DLD1 (cell line): ENCODE results near the gene MED19.

Experiments
- in situ Hi-C: cut with HindIII; loops from 2 replicates; pipeline ENCODE4 v1.10.0; 2017; ENCODE audit warnings: low sequenced_read_pairs

The MED19 gene, protein sequence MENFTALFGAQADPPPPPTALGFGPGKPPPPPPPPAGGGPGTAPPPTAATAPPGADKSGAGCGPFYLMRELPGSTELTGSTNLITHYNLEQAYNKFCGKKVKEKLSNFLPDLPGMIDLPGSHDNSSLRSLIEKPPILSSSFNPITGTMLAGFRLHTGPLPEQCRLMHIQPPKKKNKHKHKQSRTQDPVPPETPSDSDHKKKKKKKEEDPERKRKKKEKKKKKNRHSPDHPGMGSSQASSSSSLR

DNA sequence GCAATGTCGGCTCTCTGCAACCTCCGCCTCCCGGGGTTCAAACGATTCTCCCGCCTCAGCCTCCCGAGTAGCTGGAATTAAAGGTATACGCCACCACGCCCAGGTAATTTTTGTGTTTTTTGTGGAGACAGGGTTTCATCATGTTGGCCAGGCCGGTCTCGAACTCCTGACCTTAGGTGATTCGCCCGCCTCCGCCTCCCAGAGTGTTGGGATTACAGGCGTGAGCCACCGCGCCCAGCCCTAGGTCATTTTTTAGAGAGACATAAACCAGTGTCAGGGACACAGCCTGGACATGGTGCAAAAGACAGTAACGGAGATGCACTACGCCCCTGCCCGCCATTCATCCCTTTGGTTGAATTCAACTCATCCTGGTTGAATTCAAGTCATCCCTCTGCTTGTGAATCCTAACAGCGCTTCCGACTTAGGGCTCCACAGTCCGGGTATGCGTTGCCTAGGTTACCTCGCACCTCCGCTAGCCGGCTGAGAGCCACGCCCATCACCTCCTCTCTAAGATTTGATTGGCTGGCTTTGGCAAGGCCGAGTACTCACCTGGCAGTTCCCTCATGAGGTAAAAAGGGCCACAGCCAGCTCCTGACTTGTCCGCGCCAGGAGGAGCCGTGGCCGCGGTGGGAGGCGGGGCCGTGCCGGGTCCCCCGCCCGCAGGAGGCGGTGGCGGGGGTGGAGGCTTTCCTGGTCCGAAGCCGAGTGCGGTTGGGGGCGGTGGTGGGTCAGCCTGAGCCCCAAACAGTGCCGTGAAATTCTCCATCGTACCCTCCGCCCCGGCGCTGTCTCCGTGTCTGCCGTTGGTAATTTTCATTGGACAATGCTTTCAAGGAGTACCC is at the start of gene MED19:
Gene MED19 (minus strand): TSS at position 802 of the 842 bp plus-strand sequence. CDS start 36 bp downstream, at position 766.
- in situ Hi-C loops = loop anchor here (25.0 kb wide), 1 partner anchor 101 kb away; no protein-coding TSS in a partner anchor

DNA sequence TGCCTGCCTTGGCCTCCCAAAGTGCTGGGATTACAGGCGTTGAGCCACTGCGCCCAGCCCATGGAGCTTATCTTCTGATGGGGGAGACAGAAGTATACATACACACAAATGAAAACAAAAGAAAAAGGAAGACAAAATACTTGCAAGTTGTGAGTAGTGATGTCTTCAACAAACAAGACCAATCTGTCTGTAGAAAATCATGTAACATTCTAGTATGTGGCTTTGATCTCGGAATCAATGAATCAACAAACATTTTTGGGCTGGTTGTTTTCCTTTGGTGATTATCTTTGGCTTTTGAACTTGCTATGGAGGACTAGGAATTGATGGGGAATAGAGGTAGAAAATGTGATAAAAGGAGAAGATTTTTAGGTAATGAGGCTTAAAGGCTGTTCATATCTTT is 46.2 kb upstream of the MED19 start:
- in situ Hi-C loops = no loop called here

DNA sequence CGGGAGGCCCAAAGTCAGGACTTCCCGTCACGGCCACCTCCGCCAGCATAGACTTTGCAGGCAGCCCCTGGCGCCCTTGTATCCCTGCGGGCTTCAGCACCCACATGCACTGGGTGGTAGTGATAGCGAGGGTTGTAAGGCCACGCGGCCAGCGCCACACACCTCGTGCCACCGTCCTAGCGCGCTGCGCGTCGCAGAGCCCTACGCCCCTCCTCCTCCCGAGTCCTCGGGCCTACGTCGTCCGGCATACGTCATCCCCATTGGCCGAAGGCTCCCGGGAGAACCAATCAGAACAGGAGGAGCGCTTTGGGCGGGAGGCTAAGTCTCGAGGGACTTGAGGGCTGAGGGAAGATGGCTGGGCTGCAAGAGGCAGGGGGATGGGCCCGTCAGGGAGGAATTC is 40.9 kb upstream of the MED19 start:
- in situ Hi-C loops = no loop called here

DNA sequence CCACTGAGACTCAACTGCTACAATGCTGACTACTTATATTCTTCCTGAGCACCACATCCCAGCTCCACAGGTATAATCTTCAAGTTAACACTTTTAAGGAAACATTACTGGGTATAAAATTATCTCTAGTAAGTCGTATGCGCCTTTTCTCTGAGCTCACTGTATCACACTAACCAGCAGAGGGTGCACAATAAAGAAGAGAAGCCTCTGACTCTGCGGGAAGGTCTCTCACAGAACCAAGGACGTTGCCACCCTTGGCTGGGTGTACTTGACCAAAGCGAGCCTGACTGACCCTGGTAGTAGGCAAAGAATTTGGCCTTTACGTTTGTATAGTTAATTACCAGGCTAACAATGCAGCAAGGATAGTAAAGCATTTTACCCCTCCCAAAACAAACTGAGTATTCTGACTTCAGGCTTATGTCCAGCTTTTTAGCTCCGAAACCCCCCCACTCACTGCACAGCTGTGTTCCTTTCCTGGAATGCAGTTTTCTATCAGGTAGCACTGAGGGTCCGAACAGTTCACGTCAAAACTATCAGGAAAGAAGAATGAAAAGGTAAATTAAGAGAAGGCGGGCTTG is 39.8 kb upstream of the MED19 start, which contains the start of gene BTBD18:
Gene BTBD18 (minus strand): TSS at position 144 of the 578 bp plus-strand sequence. CDS start 631 bp downstream, outside the sequence.
- in situ Hi-C loops = no loop called here

DNA sequence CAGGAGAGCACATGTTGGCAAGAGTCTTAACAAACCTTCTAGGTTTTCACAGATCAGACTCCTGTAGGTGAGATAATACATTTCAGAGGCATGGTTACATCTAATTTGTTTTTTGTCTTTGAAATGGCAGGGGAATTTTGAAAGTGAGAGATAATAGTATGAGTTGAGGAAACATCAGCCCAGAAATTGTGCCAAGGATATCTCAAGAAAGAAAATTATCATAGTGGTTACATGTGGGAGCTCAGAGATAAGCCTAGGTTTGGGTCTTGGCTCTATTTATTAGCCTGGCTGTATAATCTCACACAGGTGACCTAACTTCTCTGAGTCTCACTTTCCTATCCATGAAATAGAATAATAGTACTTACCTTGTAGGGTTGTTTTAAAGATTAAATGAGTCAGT is 39.2 kb upstream of the MED19 start:
- in situ Hi-C loops = no loop called here

DNA sequence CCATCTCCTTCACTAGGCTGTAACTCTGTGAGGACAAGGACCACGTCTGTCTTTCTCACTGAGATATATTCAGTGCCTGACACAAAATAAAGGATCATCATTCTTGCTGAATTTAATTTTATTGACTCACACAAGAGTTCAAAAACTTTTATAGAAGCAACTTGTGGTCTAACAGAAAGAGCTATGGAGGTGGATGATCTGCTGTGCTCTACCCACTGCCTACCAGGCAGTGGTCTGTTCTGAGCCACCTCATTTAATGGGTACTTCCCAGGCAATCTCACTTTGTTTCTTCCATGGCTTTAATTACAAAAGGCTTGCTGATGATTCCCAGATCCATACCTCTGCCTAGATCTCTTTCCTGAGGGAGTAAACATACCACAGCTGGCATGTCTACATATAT is 34.9 kb upstream of the MED19 start:
- in situ Hi-C loops = no loop called here

DNA sequence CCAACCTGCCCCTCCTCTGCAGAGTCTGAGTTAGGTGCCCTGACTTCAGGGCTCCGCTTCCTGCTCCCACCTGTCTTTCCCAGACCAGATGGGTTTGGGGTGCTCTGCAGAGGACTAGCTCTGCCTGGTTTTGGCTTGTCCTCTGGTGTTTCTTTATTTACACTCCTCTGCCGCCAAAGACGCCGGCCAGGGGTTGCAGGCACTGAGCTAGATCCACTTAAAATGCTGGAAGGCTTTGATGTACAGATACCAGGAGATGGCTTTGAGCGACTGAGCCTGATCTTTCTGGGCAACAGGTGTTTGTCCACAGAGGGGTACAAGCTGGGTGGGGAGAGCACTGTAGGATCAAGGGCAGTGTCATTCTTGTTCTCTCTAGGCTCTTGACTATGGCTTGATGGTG is 33.2 kb upstream of the MED19 start:
- in situ Hi-C loops = no loop called here

DNA sequence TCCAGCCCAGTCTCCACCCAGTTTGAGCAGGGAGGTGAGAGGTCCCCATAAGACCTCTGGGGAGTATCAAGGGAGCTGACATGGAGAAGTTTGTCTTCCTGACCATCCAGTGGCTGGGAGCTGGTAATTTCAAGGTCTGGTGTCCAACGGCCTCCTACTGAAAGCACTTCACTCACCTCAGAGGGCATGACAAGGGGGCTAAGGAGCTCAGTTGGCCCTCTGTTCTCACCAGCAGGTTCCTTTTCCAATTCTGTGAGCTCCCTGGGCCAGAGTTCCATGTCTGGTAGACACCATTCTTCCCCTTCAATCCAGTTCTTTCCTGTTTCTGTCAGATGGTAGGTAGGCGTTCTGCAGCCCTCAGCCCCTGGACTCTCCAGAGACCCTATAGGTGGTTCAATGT is 32.3 kb upstream of the MED19 start:
- in situ Hi-C loops = no loop called here

DNA sequence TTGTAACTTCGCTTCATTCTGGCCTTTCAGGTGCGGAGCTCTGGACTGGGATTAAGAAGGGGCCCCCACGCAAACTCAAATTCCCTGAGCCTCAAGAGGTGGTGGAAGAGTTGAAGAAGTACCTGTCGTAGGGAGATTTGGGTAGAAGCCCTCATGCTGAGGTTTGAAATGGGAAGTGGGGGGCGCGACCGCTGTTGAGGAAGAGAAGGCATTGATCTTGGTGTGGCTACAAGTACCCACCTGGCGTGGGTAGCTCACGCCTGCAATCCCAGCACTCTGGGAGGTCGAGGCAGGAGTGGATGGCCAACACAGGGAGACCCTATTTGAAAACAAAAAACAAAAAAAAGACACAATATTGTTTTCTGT is 30.1 kb upstream of the MED19 start:
- in situ Hi-C loops = no loop called here

DNA sequence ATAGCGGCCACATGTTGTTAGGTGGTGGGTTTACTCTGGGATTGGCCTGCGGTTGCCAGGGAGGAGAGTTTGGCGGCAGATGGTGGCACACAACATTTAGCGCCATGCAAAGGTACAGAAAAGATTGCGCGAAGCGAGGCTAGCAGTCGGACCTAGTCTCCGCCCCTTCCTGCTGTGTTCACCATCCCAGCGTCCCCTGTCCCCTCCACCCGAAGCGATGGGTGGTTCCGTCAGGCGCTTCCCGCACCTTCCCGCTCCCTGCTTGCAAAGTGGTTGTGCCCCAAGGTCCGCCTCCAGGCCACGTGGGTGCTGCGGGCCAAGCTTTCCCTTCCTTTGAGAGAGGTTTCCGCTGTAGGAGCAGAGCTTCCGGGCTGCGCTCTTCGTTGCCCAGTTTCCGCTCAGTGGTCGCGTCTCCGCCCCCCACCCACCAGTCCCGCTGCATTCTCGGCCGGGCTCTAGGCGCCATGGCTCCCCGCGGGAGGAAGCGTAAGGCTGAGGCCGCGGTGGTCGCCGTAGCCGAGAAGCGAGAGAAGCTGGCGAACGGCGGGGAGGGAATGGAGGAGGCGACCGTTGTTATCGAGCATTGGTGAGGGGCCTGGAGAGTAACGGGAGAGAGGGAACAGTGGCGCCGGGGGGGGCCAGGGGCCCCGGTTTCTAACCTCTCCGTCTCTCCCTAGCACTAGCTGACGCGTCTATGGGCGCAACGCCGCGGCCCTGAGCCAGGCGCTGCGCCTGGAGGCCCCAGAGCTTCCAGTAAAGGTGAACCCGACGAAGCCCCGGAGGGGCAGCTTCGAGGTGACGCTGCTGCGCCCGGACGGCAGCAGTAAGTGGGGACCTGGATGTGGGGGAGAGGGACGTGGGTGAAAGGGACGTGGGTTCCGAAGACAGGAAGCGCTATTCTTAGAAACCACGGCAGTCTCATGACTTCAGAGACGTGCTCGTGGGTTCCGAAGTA is 29.4 kb upstream of the MED19 start, which contains the start of gene SELENOH:
Gene SELENOH (plus strand): TSS at position 360 of the 955 bp plus-strand sequence. CDS start 105 bp downstream, at position 465.
- in situ Hi-C loops = no loop called here

DNA sequence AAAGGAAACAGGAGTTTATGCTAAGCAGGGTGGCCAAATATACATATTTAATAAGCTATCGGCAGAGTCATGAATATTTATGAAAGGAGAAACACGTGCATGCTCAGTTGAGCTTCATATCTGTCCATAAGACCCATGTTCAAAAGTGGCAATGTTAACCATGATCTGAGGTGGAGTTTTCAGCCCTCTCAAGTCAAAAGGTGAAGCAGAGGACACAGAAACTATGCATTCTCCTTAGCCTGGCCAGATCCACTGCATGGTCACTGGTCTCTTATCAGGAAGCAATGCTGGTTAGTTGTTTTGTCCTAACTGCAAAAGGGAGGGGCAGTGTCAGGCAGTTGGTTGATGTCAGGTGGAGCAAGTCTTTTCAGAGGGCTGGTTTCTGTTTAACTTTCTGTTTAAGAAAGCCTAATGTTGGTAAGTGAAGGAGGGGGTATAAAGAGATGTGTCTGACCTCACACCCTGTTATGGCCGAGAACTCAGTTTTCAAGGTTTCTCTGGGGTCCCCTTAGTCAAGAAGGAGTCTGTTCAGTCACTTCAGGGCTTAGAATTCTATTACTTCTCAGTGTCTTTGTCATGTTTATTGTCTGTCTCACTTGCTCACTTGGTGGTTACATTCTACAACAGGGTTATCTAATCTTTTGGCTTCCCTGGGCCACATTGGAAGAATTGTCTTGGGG is 23.7 kb upstream of the MED19 start:
- in situ Hi-C loops = no loop called here

DNA sequence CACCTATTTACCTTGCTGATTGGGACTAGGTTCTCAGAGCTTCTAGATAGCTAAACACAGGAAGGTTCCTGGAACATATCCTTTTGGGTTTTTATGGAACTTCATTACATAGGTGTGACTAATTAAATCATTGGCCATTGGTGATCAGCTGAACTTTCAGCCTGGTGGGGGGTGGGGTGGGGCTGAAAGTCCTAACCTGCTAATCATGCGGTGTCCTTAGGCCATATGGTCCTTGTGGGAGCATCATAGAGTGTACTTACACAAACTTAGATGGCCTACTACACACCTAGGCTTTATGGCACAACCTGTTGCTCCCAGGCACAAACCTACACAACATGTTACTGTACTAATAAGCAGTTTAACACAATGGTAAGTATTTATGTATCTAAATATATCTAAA is 20.6 kb upstream of the MED19 start:
- in situ Hi-C loops = no loop called here

DNA sequence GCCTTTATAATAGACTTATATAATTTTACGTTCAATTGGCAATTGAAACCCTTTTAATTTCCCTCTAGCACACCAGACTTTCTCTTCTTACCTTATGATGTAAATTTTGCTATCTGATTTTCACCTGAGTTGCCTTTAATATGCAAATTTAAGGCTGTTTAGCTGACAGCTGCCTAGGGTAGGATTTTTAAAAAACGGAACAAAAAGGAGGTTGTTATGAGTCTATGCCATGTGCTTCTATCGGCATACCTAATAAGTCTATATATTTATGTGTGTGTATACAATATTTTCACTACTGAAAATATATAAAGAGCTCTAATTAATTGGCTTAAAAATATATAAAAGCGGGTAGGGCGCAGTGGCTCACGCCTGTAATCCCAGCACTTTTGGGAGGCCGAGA is 17.5 kb upstream of the MED19 start:
- in situ Hi-C loops = no loop called here

DNA sequence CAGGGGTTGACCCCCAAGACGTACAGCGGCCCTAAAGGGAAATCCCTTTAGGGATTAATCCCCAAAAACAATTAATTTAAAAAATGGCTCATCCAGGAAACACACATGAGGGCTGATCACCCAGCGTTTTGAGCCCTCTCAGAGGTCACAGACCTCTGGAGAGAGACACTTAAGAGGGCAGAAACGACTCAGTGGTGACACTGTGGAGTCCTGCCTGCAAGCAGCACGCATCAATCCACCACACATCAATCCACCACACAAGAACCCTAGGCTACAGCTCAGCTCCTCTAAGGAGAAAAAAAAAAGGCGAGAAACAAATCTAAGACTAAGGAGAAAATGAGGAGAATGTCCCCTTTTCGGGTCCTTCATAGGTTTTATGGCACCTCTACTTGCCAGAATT is 16.8 kb upstream of the MED19 start:
- in situ Hi-C loops = no loop called here

DNA sequence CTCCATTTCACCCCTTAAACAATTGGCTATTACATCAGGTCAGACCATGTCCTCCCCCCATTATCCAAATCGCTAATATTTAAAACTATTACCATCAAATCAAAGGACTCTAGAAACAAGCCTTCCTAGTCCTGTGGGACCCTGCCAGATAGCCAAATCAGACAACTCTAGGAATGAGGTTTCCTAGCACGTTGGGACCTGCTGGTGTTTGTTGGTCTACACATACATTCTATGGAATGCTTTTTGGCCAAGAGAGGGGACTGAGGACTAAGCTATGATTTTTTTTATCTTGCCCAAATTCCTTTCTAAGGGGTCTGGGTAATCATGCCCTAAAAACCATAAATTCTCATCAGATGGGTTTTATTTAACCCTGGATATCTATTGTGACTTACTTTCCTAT is 15.2 kb upstream of the MED19 start:
- in situ Hi-C loops = no loop called here

DNA sequence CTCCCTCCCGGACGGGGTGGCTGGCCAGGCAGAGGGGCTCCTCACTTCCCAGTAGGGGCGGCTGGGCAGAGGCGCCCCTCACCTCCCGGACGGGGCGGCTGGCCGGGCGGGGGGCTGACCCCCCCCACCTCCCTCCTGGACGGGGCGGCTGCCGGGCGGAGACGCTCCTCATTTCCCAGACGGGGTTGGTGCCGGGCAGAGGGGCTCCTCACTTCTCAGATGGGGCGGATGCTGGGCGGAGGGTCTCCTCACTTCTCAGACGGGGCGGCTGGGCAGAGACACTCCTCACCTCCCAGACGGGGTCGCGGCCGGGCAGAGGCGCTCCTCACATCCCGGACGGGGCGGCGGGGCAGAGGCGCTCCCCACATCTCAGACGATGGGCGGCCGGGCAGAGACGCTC is 4.7 kb upstream of the MED19 start:
- in situ Hi-C loops = loop anchor here (25.0 kb wide), 1 partner anchor 96 kb away; no protein-coding TSS in a partner anchor

DNA sequence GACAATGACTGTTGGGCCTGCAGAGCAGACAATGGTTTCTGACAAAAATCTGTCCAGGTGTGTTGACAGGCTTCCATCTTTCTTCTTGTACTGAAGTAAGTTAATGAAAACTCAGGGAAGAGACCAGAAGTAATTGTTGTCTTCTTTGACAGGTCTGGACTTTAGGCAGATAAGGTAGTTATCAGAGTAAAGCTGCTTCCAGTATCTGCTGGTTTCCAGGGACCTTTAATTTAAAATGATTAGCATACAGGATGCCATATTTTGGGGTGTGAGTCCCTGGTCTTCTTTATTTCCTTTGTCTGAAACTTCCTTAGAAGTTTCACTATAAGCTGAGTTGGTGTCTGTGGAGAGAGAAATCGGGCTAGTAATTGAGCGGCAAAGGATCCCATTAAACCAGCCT is 1.8 kb upstream of the MED19 start:
- in situ Hi-C loops = loop anchor here (25.0 kb wide), 1 partner anchor 98 kb away; no protein-coding TSS in a partner anchor

DNA sequence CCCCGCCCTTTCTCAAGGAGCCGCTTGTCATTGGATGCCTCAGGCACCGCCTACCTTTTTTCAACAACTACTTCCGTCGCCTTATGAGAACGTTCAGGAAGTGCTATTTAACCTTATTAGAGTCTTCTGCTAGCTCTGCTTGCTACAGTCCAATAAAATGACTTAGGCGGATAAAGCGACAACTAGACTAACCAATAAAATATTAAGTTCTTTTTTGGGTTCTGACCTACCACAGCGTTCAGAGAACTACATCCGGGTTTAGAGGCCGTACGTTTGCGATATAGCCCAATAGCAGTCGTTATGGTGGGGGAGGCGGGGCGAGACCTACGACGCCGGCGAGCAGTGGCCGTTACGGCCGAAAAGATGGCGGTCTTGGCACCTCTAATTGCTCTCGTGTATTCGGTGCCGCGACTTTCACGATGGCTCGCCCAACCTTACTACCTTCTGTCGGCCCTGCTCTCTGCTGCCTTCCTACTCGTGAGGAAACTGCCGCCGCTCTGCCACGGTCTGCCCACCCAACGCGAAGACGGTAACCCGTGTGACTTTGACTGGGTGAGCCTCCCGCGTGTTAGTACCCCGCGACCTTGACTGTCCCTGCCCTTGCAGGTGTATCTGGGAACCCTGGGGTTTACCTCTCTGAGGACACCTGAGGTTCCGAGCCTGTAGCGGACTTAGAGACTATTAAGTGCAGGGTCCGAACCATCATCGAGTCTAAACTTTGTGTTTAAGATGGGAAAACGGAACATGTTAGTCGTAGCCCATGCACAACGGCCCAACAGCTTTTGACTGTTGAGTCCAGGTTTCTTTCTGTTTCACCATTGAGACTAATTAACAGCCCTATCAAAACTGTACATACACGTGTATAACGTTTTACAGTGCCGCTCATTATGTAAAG is 488 bp upstream of the MED19 start, which contains the start of gene TMX2:
Gene TMX2 (plus strand): TSS at position 338 of the 895 bp plus-strand sequence. CDS start 26 bp downstream, at position 364.
- in situ Hi-C loops = loop anchor here (25.0 kb wide), 1 partner anchor 100 kb away; no protein-coding TSS in a partner anchor
